ENCODE results near the gene CLCN5.
A peak's percentile ranks its signal among the peaks of the same experiment; 100 is the strongest.
"Not testable (repeated sequence)": the region's sequence is repeated elsewhere in the genome, so short reads cannot be mapped to it uniquely, and the experiment has no call there.

The CLCN5 gene

DNA sequence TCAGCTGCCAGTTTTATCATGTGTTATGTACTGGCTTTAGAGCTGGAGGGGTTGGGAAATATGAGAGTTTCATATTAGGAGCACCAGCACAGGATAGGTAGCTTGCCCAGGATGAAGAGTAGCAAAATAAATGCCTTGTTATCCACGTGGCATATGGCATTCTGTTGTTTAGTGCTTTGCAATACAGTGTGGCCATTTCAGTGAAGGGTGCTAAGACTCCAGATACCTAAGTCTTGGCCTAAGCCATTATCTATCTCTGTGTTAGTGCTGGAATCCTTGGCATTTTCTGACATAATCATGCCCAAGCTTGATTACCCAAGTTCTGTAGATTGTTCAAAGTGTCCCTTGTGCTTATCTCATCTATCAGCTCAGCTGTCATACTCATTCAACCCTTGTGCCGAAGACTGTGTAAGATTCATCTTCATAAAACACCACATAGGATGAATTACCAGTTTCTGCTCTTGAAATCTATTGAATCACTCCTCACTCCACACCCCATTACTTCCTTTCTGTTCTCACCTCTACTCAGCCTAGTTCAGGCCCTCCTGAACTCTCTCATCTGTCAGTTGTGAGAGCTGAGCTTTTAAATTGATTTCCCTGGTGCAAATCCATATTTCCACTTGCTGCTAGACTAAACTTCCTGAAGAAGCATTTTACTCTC, 73.5 kb downstream of the CLCN5 start:
- DNase-seq (ENCODE audit: low read depth in 3 of 3) = no peak

- no peak for DNase-seq (ENCODE audit: low read depth in 3 of 3)
These were observed 74.1 kb downstream of the CLCN5 start for GRCh38 chrX:49996474-49996873.

DNA sequence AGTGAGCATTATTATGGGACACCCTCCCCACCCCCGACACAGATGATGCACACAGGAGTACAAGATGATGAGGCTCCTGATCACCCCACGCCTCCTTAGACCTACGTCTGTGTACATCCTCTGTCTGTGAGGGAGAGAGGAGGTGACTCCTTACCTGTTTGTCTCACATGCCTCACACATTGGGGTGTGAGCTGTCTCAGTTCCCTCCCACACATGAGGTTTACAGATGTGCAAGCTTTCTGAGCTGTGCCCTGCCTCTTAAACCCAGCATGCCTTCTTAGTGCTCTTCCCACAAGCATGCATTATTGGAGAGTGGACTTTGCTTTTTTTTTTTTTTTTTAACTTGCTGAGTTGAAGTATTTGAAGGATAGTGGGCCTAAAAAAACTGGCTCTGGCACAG, 76.7 kb downstream of the CLCN5 start:
- DNase-seq (ENCODE audit: low read depth in 3 of 3) = peak in 1 of 3 donors; percentile 1

- no peak for DNase-seq (ENCODE audit: low read depth in 3 of 3)
These were observed 78.6 kb downstream of the CLCN5 start for GRCh38 chrX:50000937-50001542.

DNA sequence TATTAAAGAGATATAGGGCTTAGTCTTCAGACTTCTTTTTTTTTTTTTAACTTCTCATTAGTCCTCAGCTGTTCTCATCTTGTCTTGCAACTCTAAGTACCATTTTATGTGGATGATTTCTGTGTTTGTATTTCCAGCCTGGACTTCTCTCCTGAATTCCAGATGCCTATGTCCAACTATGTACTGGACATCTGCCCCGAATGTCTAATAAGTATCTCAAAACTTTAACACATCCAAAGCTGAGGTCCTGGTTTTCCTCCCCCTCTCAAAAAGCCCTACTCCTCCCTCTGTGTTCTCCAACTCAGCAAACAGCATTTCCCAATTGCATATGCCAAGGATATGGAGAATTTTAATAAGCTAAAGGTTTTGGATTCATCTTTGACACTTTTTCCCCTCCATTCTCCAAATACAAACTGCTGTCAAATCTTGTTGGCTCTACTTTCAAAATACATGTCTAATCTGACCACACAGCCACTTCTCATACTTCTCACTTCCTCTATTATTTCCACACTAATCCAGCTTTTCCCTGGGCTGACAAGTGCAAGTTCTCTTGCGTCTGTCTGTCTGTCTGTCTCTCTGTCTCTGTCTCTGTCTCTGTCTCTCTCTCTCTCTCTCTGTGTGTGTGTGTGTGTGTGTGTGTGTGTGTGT, 79.8 kb downstream of the CLCN5 start:
- no peak for DNase-seq (ENCODE audit: low read depth in 3 of 3)

DNA sequence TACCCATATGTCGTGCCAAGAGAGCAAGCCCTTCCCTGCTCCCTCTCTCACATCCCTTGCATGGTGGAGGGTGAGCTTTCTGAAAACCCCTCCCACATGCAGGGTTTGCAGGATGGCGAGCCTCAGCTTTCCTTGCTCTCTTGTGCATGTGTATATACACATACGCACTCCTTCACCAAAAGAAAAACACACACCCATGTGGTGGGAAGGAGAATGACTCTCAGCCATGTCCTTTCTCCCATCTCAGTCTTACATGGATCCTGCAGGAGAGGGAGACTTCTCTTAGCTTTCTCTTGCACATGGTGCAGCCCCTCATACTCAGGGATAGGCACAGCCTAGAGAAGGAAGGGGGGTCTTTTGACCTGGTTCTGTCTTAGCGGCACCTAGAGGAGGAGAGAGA, 81.1 kb downstream of the CLCN5 start:
- no peak for DNase-seq (ENCODE audit: low read depth in 3 of 3)

DNA sequence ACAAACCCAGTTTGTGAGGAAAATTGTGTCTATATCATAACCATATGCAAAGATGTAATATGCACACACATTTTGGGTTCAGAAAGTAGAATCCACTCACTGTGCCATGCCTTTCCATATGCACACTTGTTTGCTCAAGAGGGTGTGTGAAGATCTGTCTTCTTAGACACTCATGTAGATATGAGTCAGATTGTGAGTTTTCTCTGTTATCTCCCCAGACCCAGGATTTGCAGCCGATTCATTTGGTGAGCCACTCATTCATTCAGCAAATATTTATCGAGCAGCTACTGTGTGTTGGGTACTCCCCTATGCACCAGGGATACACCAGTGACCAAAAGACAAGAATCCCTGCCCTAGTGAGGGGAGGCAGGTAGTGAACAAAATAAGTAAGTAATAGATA, 81.5 kb downstream of the CLCN5 start:
- no peak for DNase-seq (ENCODE audit: low read depth in 3 of 3)

DNA sequence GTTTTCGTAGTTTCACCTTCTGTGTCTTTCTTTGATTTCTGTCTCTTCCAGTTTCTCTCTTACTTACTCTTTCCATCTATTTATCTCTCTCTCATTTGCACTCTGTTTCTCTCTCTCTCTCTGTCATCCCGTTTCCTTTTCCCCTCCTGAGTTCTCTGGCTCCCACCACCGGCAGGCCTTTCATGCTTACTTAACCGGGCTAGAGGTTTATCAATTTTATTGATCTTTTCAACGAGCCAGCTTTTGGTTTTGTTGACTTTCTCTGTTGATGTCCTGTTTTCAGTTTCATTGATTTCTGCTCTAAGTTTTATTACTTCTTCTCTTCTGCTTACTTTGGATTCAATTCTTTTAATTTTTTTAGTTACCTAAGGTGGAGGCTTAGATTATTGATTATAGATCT, 103.2 kb downstream of the CLCN5 start:
- not testable (repeated sequence) for DNase-seq (ENCODE audit: low read depth in 3 of 3)

DNA sequence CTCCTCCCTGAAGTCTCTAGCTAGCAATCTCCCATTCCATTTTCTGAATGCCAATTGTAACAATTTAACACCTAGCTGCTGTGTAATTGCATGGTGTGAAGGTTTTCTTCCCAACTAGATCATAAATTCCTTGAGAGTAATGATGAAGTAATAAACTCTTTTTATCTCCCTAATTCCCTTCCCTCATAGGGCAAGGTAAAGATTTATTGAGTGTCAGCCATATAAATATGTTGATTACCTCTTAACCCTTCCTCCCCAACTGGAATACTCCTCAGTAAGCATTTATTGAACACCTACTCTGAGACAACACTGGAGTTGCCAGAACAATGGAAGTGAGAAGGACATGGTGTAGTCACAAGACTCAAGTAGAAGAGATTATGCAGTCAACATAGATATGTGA, 112.7 kb downstream of the CLCN5 start:
- DNase-seq (ENCODE audit: low read depth in 3 of 3) = no peak

- no peak for DNase-seq (ENCODE audit: low read depth in 3 of 3)
These were observed 114.0 kb downstream of the CLCN5 start for GRCh38 chrX:50036426-50036825.

DNA sequence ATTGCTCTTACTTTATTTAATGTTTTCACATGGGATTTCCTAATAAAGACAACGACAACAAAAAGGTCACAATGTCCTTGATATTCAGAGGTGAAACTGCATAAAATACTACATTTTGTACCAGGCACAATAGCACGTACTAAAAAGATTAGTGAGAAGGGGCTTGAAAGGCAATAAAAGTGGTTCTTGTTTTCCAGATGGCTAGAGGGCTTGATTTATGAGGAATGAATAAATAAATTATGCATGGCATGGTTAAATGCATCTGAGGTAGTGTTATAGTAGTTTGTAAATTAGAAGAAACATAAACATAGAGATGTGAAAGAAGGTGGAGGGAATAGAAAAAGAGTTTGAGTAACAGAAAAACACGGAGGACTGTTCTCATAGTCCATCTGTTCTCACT, 123.4 kb downstream of the CLCN5 start:
- no peak for DNase-seq (ENCODE audit: low read depth in 3 of 3)

DNA sequence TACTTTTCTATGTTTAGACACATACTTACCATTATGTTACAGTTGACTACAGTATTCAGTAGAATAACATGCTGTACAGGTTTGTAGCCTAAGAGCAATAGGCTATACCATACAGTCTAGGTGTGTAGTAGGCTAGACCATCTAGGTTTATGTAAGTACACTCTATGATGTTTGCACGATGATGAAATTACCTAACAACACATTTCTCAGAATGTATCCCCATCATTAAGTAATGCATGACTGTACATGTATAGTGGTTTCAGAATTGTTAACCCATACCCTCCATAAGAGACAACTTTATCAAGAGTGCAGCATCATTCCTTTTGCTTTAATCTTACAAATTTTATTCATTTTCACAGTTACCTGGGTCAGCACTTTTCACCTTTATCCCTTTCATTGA, 126.8 kb downstream of the CLCN5 start:
- no peak for DNase-seq (ENCODE audit: low read depth in 3 of 3)

DNA sequence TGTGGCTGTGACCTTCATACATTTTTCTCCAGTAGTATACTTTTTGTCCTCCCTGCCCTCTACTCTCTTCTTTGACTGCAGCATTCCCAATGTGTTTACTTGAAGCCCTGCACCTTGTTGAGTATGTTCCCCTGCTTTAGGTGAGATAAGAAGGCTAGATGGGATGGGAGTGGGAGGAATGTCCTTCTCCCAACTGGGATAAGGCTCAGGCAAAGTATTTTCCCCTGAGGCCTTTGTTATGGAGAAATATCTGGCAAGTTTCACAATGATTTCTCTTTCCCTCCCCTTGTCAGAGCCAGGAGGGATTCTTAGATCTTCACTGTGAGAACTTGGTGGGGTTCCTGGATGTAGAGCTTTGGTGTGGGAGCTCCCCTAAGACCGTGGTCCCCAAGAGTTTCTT, 131.8 kb downstream of the CLCN5 start:
- no peak for DNase-seq (ENCODE audit: low read depth in 3 of 3)

DNA sequence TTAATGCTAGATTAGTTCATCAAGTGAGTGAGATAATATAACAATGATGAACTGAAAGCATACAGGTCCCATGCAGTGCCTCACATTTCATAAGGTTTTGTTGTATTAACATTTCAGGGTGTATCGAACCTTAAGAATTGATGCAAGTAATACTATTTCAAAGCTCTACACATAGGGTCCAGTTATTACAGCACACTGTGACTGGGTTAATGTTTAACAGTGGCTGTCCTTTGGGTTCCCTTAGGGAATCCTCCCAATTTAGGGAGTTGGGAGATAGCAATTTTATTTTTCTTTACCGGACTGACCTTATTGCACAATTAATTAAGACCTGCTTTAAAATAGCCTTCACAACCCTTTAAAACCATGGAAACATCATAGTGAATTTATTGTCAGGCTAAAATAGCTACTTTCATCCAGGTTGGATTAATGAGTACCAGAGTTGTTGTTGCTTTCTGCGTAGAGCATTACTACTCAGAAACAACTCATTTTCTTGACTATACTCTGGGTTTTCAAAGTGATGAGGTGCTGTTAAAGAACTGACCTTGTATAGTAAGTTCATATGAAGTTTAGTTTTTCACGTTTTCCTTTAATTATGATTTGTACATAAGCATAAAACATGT, 144.0 kb downstream of the CLCN5 start:
- no peak for DNase-seq (ENCODE audit: low read depth in 3 of 3)

DNA sequence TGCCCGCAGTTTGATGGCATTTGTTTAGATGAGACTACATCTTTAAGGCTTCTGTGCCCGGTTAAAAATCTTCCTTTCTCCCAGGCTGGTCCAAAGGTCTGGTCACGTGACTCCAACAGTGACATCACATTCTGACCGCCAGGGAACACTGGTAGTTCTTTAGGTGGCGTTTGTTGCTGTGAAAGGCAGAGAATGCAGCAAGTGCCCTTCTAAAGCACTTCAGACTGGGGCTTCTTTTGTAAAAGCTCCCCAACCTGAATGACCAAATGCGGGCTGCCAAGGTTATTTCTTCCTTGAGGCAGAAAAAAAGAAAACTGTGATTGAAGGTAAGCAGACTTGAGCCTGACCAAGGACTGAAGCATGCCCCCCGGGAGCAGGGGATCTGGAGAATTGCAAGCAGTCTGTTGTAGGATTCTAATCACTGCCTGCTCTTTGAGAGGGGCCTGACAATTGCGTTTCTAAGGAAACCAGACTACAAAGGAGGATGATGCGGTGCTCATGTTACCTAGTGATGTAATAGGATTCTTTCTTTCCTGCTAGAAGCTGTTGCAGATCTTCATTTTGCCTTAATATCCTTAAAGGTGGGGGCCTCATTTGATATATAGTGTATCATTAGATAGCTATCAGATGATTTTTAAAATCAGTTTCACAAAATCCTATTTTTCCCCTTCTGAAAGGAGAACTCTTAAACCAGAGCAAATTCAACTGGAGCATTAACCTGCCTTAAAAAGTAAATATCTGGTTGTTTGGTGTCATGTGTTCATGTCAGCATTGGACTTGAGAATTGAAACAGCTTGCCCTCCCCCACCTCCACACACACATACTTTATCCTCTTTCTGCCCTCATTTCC, 145.3 kb downstream of the CLCN5 start:
- DNase-seq (ENCODE audit: low read depth in 3 of 3) = no peak

DNA sequence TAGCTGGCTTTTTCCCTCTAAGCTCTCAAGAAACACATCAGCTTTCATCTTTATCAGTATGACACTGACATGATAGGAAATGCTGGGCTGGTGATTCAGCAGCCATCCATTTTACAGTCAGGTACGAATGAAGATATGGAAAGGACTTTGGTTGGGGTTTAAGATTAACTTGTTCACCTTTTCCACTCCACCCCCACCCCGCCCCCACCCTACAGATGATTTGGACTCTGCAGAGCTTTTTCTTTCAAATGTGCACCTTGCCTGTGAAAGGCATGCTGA, 145.8 kb downstream of the CLCN5 start:
- no peak for DNase-seq (ENCODE audit: low read depth in 3 of 3)

DNA sequence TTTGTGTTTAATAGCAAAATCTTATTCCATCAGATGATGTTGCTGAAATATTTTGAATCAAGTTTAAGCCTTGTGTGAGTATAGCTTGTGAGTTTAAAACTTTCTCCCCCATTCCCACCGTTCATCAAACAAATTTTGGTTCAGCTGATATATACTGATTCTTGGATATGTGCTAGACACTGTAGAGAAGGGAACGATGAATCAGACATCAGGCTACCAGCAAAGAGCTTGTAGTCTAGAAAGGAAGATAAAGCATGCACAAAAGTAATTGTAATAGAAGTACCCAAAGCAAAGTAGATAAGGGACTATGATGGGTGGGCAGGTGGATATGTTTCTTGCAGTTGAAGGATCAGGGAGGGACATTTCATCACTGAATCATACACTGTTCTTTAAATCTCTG, 146.5 kb downstream of the CLCN5 start:
- no peak for DNase-seq (ENCODE audit: low read depth in 3 of 3)

DNA sequence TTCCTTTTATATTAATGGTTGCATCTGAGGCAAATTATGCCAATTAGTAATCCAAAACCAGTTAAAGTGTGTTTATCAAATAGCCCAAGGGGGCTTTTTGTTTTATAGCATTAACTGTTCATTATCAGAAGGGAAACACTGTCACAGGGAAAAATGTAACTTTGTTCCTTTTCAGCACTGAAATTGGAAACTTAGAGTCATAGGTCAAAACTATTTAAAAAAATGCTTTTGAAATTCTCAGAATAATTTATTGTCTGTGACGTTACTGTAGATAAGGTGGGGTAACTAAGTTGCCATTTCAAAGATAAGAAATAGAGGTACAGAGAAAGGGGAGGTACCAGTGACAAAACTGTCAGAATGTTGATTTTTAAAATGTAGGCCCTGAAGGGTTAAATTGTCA, 149.1 kb downstream of the CLCN5 start:
- no peak for DNase-seq (ENCODE audit: low read depth in 3 of 3)

- DNase-seq (ENCODE audit: low read depth in 3 of 3) = no peak
These were observed 149.7 kb downstream of the CLCN5 start for GRCh38 chrX:50072110-50072509.

GRCh38 chrX:50073601-50074000, 151.2 kb downstream of the CLCN5 start:
- DNase-seq (ENCODE audit: low read depth in 3 of 3) = no peak

GRCh38 chrX:50075630-50076339, 153.4 kb downstream of the CLCN5 start:
- DNase-seq (ENCODE audit: low read depth in 3 of 3) = no peak

Data from stimulated activated CD4-positive, alpha-beta T cell treated with anti-CD3 and anti-CD28 coated beads, TNF-alpha, amount 100 ng/mL, for 48 hours (primary cell).